DOHH2 (cell line): ENCODE data around the gene SMC4.
"Not testable (repeated sequence)": the region's sequence is repeated elsewhere in the genome, so short reads cannot be mapped to it uniquely, and the experiment has no call there.

Source experiments
- H3F3A ChIP-seq: fragments of 200-600 bp; sonication (generic), shearing (Covaris generic); 2 replicates; pipeline ENCODE4 v1.6.0; 2016; ENCODE audit warnings: antibody characterized with exemption, mild to moderate bottlenecking; ENCODE audit not compliant: control insufficient read depth, insufficient read depth
- H3K27ac ChIP-seq: fragments of 200-600 bp; sonication (generic); 2 replicates; pipeline ENCODE4 v1.5.1; 2014; ENCODE audit warnings: low read depth, mild to moderate bottlenecking, low read length, moderate library complexity
- H3K27me3 ChIP-seq: fragments of 200-600 bp; sonication (generic); 2 replicates; pipeline ENCODE4 v1.6.1; 2014; ENCODE audit warnings: mild to moderate bottlenecking, low read length, mixed read lengths; ENCODE audit not compliant: control insufficient read depth
- H3K36me3 ChIP-seq: fragments of 200-600 bp; sonication (generic); 2 replicates; pipeline ENCODE4 v1.6.1; 2014; ENCODE audit warnings: mild to moderate bottlenecking, low read length, moderate library complexity, mixed read lengths; ENCODE audit not compliant: control insufficient read depth
- H3K4me1 ChIP-seq: fragments of 200-600 bp; sonication (generic); 2 replicates; pipeline ENCODE4 v1.6.1; 2014; ENCODE audit warnings: mild to moderate bottlenecking, low read length, mixed read lengths; ENCODE audit not compliant: control insufficient read depth
- H3K4me2 ChIP-seq: fragments of 200-600 bp; sonication (generic); 2 replicates; pipeline ENCODE4 v1.6.0; 2014; ENCODE audit warnings: mild to moderate bottlenecking, low read length, moderate library complexity
- H3K4me3 ChIP-seq: fragments of 200-600 bp; sonication (generic); 2 replicates; pipeline ENCODE4 v1.5.1; 2014; ENCODE audit warnings: mild to moderate bottlenecking, low read length, mixed read lengths
- H3K79me2 ChIP-seq: fragments of 200-600 bp; sonication (generic); 2 replicates; pipeline ENCODE4 v1.6.1; 2014; ENCODE audit warnings: mild to moderate bottlenecking, low read length, mixed read lengths; ENCODE audit not compliant: control insufficient read depth
- H3K9me2 ChIP-seq: fragments of 200-600 bp; sonication (generic); replicated peaks from 2 replicates; pipeline ENCODE4 v1.6.1; 2014; ENCODE audit warnings: mild to moderate bottlenecking, low read length, mixed read lengths; ENCODE audit not compliant: control insufficient read depth
- H3K9me3 ChIP-seq: fragments of 200-600 bp; sonication (generic); 2 replicates; pipeline ENCODE4 v1.6.1; 2014; ENCODE audit warnings: antibody characterized with exemption, low read length, mixed read lengths; ENCODE audit not compliant: control insufficient read depth, insufficient read depth
- H4K20me1 ChIP-seq: fragments of 200-600 bp; sonication (generic); 2 replicates; pipeline ENCODE4 v1.6.0; 2014; ENCODE audit warnings: low read depth, mild to moderate bottlenecking, antibody characterized with exemption, low read length, moderate library complexity; ENCODE audit not compliant: control insufficient read depth, insufficient read depth
- CTCF ChIP-seq: fragments of 200-600 bp; sonication (generic); IDR thresholded peaks from one replicate; pipeline ENCODE4 v1.5.1; 2014; ENCODE audit warnings: antibody characterized with exemption, mild to moderate bottlenecking, low read depth, low read length; ENCODE audit not compliant: poor library complexity, severe bottlenecking
- EZH2phosphoT487 ChIP-seq: fragments of 200-600 bp; sonication (generic); IDR thresholded peaks from 2 replicates; pipeline ENCODE4 v1.6.1; 2017; ENCODE audit warnings: borderline replicate concordance, mild to moderate bottlenecking, antibody characterized with exemption, low read length, moderate library complexity, mixed read lengths

SMC4 gene

DNA sequence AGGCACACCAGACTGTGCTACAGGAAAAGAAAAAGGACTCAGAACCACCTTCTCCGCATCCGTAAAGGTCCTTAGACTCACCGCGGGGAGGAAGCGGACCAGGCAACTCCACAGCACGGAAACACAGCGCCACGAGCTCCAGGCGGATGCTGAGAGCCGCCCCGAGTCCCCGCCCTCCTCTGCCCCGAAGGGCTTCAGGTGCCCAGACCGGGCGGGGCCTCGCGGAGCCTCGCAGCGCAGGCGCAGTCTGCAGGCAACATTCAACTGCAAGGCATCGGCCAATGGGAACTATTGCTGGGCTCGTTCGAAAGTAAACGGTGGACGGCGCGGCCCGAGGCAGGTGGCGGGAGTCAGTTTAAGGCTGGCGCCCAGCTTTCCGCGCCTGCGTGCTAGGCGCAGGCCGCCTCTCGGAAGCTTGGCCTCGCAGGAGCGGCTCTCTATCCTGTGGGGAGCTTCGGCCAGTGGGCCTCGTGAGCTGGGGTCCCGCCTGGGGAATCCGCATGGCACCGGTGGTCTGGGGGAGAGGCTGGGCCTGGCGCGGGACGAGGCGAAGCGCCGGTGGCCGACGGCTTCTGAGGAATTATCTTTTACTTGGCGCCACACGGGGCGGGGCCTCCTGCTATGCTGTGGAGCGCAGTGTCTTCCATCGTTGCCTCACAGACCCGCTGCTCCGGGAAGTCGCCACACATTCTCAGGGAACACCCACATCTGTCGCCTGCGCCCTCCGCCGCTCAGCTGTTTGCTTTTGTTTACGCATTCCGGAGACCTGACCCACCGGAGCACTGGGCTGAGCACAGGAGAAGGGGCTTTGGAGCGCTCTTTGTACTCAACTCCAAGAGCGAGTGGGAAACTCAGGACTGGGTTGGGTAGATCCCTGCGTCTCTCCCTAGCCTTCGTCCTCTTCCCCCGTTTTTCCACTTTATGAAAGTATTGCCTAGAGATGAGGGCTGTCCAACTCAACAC, 50.5 kb downstream of the SMC4 start, which contains the start of gene TRIM59:
TSS of gene TRIM59 (minus strand) at position 151 of the 963 bp plus-strand sequence. CDS start 10,603 bp downstream, outside the sequence.
- TF ChIP-seq CTCF: no peak
- TF ChIP-seq EZH2phosphoT487: no peak
- no peaks in the 10 kb centered on the region for H3K9me3 ChIP-seq

GRCh38 chr3:160450846-160451245, 51.4 kb downstream of the SMC4 start:
- Histone ChIP-seq H3K4me1 (peaks cover 52% of the 10 kb centered on the region), H3K27ac (peak overlapping the region; percentile 92), H3K27me3 (no peaks in the 10 kb centered on the region), H3K9me3 (no peaks in the 10 kb centered on the region), H4K20me1 (no peaks in the 10 kb centered on the region; the same call in 1 of the 2 replicates), H3K79me2 (peaks cover 45% of the 10 kb centered on the region), H3K36me3 (peaks cover 43% of the 10 kb centered on the region), H3F3A (peaks cover 3% of the 10 kb centered on the region; the same call in 1 of the 2 replicates), H3K4me3 (peak overlapping the region; percentile 96), H3K9me2 (no peaks in the 10 kb centered on the region), H3K4me2 (peak overlapping the region; percentile 75)
- no peak for TF ChIP-seq EZH2phosphoT487
- no peak for TF ChIP-seq CTCF

More for the DNA sequence above, 50.5 kb downstream of the SMC4 start, which contains the start of gene TRIM59:
- peaks cover 54% of the 10 kb centered on the region for H3K79me2 ChIP-seq
- no peaks in the 10 kb centered on the region for H3K9me2 ChIP-seq
- peak within 1 kb of the TSS; percentile 92 for H3K27ac ChIP-seq
- peaks cover 52% of the 10 kb centered on the region for H3K4me1 ChIP-seq
- H3K4me3 ChIP-seq: peak within 1 kb of the TSS; percentile 96
- H3K4me2 ChIP-seq: peak within 1 kb of the TSS; percentile 75
- H4K20me1 ChIP-seq: no peaks in the 10 kb centered on the region; the same call in 1 of the 2 replicates
- H3K36me3 ChIP-seq: peaks cover 52% of the 10 kb centered on the region
- H3F3A ChIP-seq: peaks cover 3% of the 10 kb centered on the region; the same call in 1 of the 2 replicates
- H3K27me3 ChIP-seq: no peaks in the 10 kb centered on the region

DNA sequence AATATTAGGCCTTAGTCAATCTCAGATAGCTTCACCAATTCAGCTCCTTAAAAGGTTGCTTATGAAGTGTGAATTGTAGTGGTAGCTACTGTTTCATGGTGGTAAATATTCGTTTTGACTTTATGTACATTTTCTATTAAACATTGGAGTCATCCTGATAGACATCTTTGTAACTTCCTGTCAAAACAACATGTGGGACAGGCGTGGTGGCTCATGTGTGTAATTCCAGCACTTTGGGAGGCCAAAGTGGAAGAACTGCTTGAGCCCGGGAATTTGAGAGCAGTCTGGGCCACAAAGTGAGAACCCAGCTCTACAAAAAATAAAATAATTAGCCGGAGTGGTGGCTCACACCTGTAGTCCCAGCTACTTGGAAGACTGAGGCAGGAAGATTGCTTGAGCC, 52.2 kb downstream of the SMC4 start:
- no peak for TF ChIP-seq EZH2phosphoT487
- no peak for TF ChIP-seq CTCF
- Histone ChIP-seq H3K27ac (no peak overlapping the region), H3K36me3 (peaks cover 36% of the 10 kb centered on the region), H3F3A (peaks cover 3% of the 10 kb centered on the region; the same call in 1 of the 2 replicates), H3K79me2 (peaks cover 38% of the 10 kb centered on the region), H3K4me3 (no peak overlapping the region), H3K4me1 (peaks cover 45% of the 10 kb centered on the region), H3K27me3 (no peaks in the 10 kb centered on the region), H3K9me2 (no peaks in the 10 kb centered on the region), H3K4me2 (no peak overlapping the region), H4K20me1 (no peaks in the 10 kb centered on the region; the same call in 1 of the 2 replicates), H3K9me3 (no peaks in the 10 kb centered on the region)

DNA sequence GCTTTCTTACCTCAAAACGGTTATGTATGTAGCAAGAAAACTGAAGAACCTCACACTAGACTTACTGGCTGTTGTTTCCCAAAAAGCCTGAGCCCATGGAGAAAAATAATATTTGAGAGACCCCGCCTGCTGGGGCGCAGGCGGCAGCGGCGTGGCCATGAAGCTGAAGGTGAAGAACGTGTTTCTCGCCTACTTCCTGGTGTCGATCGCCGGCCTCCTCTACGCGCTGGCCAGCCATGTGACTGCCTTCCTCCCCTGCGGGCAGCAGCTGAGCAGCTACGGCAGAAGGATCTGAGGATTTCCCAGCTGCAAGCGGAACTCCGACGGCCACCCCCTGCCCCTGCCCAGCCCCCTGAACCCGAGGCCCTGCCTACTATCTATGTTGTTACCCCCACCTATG, 52.8 kb downstream of the SMC4 start:
- not testable (repeated sequence) for H3K4me3 ChIP-seq, H3F3A ChIP-seq, H4K20me1 ChIP-seq, H3K9me3 ChIP-seq, H3K9me2 ChIP-seq, H3K27me3 ChIP-seq, H3K27ac ChIP-seq, H3K4me2 ChIP-seq
- Histone ChIP-seq H3K36me3 (peaks cover 29% of the 10 kb centered on the region), H3K4me1 (peaks cover 39% of the 10 kb centered on the region), H3K79me2 (peaks cover 31% of the 10 kb centered on the region)
